GM12891 (cell line): Measurements from ENCODE around the gene RNF115.

ENCODE experiments used
- PAX5 ChIP-seq: IDR thresholded peaks from 2 replicates; pipeline ENCODE4 v1.6.1; 2011; ENCODE audit warnings: low read length, moderate library complexity, mild to moderate bottlenecking; ENCODE audit not compliant: insufficient read depth, severe bottlenecking
- POLR2A ChIP-seq: IDR thresholded peaks from 2 replicates; pipeline ENCODE4 v1.6.1; 2011; ENCODE audit warnings: low read depth, low read length, control low read depth
- POLR2AphosphoS5 ChIP-seq: IDR thresholded peaks from 2 replicates; pipeline ENCODE4 v1.6.1; 2011; ENCODE audit warnings: low read depth, low read length, control low read depth
- POU2F2 ChIP-seq: IDR thresholded peaks from 2 replicates; pipeline ENCODE4 v1.6.1; 2011; ENCODE audit warnings: low read depth, mild to moderate bottlenecking, control low read depth, low read length, moderate library complexity
- SPI1 ChIP-seq: IDR thresholded peaks from 2 replicates; pipeline ENCODE4 v1.6.1; 2011; ENCODE audit warnings: low read depth, low read length, control low read depth
- TAF1 ChIP-seq: IDR thresholded peaks from 2 replicates; pipeline ENCODE4 v1.6.1; 2011; ENCODE audit warnings: low read depth, low read length, control low read depth

- TF ChIP-seq POLR2A (no peak), POLR2AphosphoS5 (no peak), PAX5 (no peak), TAF1 (no peak), SPI1 (no peak), POU2F2 (no peak)
These were observed 4.6 kb upstream of the RNF115 start for GRCh38 chr1:145828367-145829026.
